ENCODE data around the gene LYL1.
A peak's percentile ranks its signal among the peaks of the same experiment; 100 is the strongest.

Gene LYL1

DNA sequence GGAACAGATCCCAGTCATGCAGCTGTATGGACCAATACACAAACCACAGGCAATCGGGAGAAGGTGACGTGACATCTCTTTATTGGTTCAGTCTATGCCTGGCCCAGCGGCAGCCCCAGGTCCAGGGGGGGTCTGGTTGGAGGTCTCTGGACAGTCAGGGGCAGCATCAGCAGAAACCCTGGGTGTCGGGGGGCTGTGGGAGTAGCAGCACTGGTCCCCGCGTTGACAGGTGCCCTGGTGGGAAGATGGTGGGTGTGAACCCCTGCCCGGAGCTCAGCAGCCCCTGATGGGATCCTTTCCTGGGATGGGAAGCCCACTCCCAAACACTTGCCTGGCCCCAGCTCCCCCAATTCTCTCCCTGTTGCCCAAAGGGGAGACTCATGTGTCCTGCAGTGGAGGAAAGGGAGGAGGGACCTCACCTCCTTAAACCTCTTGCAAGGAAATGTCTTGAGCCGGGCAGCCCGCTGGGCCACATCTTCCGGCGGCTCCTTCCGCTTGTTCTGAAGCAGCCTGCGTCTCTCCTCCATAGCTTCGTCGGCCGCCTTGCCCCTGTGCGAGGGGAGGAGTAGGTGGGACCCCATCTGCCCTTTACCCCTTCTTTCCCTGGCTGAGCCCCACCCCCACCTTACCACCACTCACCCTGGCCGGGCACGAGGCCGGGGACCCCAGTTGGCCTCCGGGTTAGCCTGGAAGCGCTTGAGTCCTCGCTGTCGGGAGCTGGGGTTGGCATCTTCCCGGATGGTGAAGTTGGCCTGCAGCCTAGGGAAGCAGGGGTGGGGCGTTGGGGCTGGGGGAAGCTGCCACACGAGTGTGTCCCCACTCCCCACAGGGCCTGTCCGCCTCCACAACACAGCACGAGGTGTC, 2.4 kb upstream of the LYL1 start:
- DNase-seq (ENCODE audit: low read depth in 3 of 3), result no peak

DNA sequence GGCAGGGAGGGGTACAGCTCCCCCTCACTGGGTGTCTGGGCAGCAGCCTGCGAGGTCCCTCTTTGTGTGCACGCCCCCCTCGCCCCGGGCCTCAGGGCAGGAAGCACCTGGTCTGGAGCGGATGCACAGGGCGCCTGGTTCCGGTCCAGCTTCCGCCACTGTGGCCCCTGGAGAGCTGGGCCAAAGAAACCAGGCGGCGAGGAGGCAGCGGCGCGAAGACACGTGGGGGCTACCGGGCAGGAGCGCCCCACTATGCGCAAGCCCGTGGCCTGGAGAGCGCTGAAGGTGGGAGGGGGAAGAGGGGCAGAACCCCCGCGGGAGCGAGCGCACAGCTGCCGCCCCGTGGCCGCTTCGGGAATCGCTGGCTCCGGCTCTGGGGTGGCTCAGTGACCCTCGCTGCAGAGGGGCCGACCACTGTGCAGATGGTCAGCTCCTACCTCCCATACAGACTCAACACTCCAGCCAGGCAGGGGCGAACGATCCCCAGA, 1.7 kb upstream of the LYL1 start:
- peak in 1 of 3 experiments; percentile 45 for DNase-seq (ENCODE audit: low read depth in 3 of 3)

GRCh38 chr19:13103581-13104359, 1.1 kb upstream of the LYL1 start:
- no peak for DNase-seq (ENCODE audit: low read depth in 3 of 3)

- no peak for DNase-seq (ENCODE audit: low read depth in 3 of 3)
Observed at GRCh38 chr19:13102416-13102665, 317 bp downstream of the LYL1 start.

DNA sequence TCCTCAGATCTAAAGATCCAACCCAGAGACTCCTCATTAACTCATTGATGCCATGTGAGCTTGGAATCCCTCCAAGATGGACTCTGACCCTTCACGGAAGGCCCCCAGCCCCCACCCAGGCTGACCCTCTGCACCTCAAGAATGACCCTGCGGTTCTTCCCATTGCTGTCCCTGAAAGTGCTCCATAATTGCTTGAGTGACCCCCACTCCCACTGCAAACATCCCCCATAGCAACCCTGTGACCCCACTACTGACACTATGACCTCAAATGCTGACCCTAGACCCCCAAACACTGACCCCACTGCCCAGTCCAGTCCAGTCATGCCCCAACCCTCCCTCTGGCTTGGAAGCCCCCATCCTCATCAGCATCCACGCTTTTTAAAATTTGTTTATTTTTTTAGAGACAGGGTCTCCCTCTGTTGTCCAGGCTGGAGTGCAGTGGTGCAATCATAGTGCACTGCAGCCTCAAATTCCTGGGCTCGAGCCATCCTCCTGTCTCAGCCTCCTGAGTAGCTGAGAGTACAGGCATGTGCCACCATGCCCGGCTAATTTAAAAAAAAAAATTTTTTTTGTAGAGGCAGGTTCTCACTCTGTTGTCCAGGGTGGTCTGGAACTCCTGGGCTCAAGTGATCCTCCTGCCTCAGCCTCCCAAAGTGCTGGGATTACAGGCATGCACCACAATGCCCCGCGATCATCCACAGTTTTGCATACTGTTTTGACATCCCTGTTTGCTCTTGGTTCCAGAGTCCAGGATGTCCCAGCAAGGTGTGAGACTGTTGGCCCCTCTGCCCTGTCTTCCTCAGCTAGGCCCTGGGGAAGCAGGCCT, 855 bp downstream of the LYL1 start:
- no peak for DNase-seq (ENCODE audit: low read depth in 3 of 3)

GRCh38 chr19:13100841-13101589, 1.6 kb downstream of the LYL1 start:
- no peak for DNase-seq (ENCODE audit: low read depth in 3 of 3)

DNA sequence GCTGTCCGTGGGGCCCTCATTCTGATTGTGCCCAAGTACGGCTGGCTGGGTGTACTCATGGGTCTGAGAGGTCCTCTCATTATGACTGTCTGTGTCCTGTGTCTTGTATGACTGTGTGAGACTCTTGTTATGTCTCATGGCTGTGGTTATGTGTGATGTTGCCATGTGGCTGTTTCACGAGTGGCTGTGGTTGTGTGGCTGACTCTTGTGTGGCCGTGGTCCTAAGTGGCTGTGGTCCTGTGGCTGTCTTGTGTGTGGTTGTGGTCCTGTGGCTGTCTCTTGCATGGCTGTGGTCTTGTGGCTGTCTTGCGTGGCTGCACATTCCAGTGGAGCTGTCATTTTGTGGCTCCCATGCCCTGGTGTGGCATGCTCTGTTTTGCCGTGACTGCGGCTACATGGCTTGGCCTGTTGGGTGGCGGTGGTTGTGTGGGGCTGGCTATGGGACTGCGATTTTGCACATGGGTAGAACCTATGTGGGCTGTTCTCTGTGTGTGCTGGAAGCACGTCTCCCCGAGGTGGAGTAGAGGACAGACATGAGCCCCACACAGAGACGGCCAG, 2.5 kb downstream of the LYL1 start:
- DNase-seq (ENCODE audit: low read depth in 3 of 3), result no peak

GRCh38 chr19:13099073-13099999, 3.3 kb downstream of the LYL1 start:
- peak in 2 of 3 experiments; percentile 60 for DNase-seq (ENCODE audit: low read depth in 3 of 3)

GRCh38 chr19:13098277-13099072, 4.2 kb downstream of the LYL1 start:
- no peak for DNase-seq (ENCODE audit: low read depth in 3 of 3)

DNA sequence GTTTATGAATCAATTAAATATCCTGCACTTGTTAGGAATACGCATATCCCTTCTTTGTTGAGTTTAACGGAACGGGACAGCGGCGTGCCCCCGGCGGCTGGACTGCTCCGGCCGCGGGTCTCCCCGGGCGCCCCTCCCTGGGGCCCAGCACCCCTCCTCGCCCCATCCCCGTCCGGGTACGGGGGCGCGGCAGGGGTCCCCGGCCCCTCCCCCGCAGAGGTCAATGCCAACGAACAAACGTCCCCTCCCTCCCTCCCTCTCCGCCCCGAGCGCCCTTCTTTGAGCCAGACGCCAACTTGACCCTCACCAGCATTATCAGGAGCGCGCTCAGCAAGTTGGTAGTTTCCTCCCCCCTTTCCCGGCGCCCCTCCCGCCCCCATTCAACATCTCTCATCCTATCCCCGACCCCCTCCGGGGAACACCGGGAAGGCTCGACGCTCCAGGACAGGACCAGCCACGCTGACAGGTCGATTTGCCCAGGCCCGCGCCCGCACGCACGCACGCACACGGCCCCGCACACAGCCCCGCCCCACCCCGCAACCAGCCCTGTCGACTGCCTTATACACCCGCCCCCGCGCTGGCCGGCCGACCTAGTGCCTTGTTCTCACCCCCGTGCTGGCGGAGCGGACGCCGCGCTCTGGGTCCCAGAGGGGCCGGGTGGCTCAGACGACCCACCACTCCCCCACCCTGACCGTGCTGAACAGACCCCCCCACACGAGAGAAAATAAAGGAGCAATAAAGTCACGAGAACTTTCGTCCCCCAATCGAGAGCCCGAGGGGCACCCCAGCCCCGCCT, 5.0 kb downstream of the LYL1 start:
- DNase-seq (ENCODE audit: low read depth in 3 of 3), result no peak

GRCh38 chr19:13097033-13097462, 5.6 kb downstream of the LYL1 start:
- DNase-seq (ENCODE audit: low read depth in 3 of 3), result no peak

- DNase-seq (ENCODE audit: low read depth in 3 of 3), result no peak
Observed at GRCh38 chr19:13095934-13096927, 6.4 kb downstream of the LYL1 start.

GRCh38 chr19:13095393-13095784, 7.3 kb downstream of the LYL1 start:
- no peak for DNase-seq (ENCODE audit: low read depth in 3 of 3)

DNA sequence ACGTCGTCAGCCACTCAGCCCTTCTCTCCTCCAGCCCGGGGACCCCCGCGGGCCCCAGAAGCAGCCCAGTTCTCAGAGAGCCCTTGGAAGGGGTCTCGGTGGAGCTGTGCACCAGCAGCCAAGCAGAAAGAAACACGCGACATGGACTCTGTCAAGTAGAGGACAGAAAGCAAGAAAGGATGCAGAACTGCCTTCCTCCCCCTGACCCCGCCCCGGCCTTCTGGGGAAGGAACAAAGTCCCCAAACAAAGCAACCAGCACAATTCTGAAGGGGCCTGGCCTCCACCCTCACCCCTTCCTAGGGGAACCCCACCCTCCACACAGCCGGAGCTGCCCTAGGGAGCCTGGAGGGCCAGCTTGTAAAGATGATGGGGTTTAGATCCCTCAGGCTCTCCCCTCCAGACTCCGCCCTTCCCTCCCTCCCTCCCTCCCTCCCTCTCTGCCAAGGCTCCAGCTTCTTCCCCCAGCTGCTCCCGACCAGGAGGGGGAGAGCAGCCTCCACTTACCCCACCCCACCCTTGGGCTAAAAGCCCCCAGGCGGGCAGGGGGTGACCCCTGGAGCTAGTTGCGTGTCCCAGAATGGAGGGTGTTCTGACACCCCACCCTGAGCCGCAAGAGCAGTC, 7.8 kb downstream of the LYL1 start:
- no peak for DNase-seq (ENCODE audit: low read depth in 3 of 3)

- no peak for DNase-seq (ENCODE audit: low read depth in 3 of 3)
Observed at GRCh38 chr19:13094106-13094504, 8.6 kb downstream of the LYL1 start.

GRCh38 chr19:13093407-13094105, 9.1 kb downstream of the LYL1 start:
- DNase-seq (ENCODE audit: low read depth in 3 of 3), result peak in 2 of 3 experiments; percentile 61 to 74
